Fibroblast of pulmonary artery (primary cell): ENCODE data around the gene ATG9A.

ENCODE experiments used
- DNase-seq: peaks from one replicate; pipeline ENCODE4 v3.0.0-alpha.2; 2010; ENCODE audit warnings: low read depth
- H3K4me3 ChIP-seq: replicated peaks from 2 replicates; pipeline ENCODE4 v1.5.1; 2011; ENCODE audit warnings: low read depth, mild to moderate bottlenecking, control low read depth, low read length, moderate library complexity
- TF ChIP-seq, protein P1 (sequence below): IDR thresholded peaks from 2 replicates; pipeline ENCODE4 v1.5.1; 2011; ENCODE audit warnings: mild to moderate bottlenecking, control low read depth, low read length, inconsistent platforms; ENCODE audit errors: missing control alignments

Gene ATG9A

GRCh38 chr2:219175928-219176817, 53.3 kb downstream of the ATG9A start:
- DNase-seq: peak; percentile 32
- H3K4me3 ChIP-seq: peak overlapping the region; percentile 61
- TF ChIP-seq, protein P1, sequence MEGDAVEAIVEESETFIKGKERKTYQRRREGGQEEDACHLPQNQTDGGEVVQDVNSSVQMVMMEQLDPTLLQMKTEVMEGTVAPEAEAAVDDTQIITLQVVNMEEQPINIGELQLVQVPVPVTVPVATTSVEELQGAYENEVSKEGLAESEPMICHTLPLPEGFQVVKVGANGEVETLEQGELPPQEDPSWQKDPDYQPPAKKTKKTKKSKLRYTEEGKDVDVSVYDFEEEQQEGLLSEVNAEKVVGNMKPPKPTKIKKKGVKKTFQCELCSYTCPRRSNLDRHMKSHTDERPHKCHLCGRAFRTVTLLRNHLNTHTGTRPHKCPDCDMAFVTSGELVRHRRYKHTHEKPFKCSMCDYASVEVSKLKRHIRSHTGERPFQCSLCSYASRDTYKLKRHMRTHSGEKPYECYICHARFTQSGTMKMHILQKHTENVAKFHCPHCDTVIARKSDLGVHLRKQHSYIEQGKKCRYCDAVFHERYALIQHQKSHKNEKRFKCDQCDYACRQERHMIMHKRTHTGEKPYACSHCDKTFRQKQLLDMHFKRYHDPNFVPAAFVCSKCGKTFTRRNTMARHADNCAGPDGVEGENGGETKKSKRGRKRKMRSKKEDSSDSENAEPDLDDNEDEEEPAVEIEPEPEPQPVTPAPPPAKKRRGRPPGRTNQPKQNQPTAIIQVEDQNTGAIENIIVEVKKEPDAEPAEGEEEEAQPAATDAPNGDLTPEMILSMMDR: no peak

DNA sequence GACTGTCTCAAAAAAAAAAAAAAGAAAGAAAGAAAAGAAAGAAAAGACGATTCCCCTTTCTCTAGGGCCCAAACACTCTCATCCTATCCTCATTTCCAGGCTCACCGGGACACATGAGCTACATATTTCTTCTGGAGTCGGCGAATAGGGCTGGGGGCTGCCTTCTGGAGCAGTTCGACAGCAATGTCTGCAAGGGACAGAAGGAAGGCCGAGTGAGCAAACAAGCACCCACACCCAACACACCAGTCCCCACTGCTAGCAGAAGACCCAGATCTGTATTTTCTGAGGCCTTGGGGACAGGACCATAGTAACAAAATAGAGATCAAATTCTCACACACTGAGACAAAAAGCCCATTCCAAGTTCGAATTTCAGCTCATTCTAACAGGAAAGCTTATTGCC, 54.0 kb downstream of the ATG9A start:
- no peak for DNase-seq
- TF ChIP-seq, protein P1: no peak
- H3K4me3 ChIP-seq: peak overlapping the region; percentile 61

DNA sequence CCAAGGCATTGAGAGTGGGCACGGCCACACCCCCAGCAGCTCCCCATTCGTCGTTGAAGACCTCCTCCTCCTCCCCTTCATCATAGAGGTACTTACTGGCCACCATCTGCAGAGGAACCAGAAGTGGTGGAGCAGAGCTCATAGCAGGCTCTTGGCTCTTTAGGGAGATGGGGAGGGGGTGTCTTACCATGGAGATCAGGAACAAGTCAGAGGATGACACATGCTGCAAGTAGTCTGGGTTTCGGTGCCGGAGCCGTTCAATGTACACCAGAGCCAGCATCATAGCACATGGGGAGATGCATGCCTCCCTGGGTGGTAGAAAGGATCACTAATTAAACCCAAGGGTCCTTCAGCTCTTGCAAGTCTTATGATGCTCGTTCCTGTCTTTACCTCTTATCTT, 54.6 kb downstream of the ATG9A start:
- DNase-seq: no peak
- H3K4me3 ChIP-seq: no peak overlapping the region

GRCh38 chr2:219174146-219174545, 55.3 kb downstream of the ATG9A start:
- no peak overlapping the region for H3K4me3 ChIP-seq
- TF ChIP-seq, protein P1: no peak
- DNase-seq: no peak

More for the DNA sequence above, 54.6 kb downstream of the ATG9A start:
- TF ChIP-seq, protein P1: no peak

- DNase-seq: no peak
- H3K4me3 ChIP-seq: no peak overlapping the region
- TF ChIP-seq, protein P1: no peak
Observed at GRCh38 chr2:219173176-219173575, 56.3 kb downstream of the ATG9A start.

DNA sequence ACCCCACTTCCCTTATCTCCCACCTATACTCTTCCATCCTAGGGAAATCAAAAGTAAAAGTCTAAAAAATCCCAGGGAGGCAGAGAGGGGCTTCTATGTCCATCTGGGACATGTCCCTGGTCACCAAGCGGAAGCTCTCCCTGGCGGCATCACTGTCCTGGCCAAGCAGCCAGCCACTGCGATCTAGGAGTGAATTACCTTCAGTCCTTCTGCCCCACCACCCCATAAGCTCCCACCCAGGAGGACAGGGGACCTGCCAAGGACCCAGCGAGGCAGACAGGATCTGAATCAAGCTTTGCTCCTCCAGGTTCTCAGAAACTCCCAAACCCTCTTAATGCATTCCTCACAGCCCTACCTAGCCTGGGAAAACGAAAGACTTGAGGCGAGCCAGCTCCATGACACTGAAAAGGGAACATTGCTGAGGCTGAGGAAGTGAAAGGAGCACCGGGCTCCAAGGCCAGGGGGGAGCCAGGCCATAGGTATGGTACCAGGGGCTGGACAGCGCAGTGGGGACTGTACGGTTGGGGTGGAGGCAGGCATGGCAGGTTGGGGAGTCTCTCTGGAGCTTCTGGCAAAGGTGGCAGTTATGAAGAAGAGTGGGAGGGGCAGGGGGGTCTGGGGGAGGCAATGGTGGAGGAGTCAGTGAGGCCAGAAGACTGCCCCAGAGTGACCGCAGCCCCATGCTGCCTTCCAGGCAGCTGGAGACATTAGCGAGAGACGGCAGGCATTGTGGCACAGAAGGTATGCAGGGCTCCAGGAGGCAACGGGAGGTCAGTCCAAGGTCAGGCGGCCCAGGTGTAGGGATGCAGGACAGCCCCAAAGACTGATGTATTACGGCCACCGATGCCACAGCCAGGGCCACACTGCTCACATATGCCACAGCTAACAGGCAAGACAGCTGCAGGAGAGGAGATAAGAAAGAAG, 56.9 kb downstream of the ATG9A start:
- TF ChIP-seq, protein P1: no peak
- H3K4me3 ChIP-seq: no peak overlapping the region
- no peak for DNase-seq
